ENCODE data around the gene CABP2.

The CABP2 gene

DNA sequence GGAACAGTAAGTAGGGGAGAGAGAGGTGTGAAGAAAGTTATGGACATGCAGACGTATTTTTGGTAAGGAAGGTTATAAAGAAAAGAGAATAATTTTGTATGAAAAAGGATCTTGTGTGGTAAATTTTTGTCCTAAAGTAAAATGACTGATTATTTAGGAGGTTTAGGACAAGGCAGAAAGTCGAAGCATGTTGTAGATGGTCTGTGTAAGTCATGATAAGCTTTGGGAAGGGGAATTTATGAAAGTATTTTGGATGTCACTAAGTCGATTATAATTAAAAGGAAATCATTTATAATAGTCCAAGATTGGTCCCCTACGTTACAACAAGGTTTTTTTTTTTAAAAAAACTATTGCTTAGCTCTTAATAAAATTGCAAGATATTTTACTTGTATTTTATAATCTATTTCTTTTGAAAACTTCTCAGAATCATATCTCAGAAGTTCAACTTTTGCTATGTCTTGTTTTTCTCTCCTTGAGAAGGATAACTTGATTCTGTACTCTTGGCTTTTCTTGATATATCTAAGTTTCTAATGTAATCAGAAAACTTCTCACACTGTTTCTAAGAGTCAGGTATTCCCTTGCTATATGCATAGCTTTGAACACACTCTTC is 10.9 kb upstream of the CABP2 start:
- TF ChIP-seq USF1 (IDR thresholded peaks at IDR 0.05) (0 out of 2 replicates have a peak, but pooled peaks have one; percentile 5), EP300 (IDR thresholded peaks at IDR 0.05; ENCODE audit: borderline replicate concordance) (no peak)

DNA sequence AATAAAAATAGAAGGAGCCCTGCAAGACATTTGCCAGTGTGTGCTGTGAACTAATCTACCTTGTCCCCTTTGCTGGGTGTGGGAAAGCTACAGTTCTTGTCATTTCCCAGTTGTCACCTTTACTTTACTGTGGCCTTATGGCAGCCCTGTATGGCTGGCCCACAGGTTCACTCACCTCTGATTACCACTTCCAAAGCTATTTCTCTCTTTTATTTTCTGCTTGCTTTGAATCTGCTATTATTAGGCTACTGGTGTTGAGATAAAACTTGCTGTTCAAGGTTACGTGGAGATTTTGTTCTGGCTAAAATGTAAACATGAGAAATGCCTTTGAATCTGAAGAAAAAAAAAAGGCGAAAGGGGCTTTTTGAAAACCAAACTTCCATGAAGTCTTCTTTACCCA is 9.6 kb upstream of the CABP2 start:
- no peak for TF ChIP-seq TCF12 (IDR thresholded peaks at IDR 0.05; ENCODE audit: low read depth)
- TF ChIP-seq CEBPB (IDR thresholded peaks at IDR 0.05) = no peak
- no peak for TF ChIP-seq USF1 (IDR thresholded peaks at IDR 0.05)
- no peak for TF ChIP-seq FOXM1 (IDR thresholded peaks at IDR 0.05; ENCODE audit: borderline replicate concordance, low read depth)
- TF ChIP-seq TAF1 (IDR thresholded peaks at IDR 0.05; ENCODE audit: low read depth) = no peak
- no peak for TF ChIP-seq REST (IDR thresholded peaks at IDR 0.05; ENCODE audit: low read depth)
- no peak for TF ChIP-seq EP300 (IDR thresholded peaks at IDR 0.05; ENCODE audit: borderline replicate concordance)
- TF ChIP-seq TEAD4 (IDR thresholded peaks at IDR 0.05) = no peak
- no peak for TF ChIP-seq CREB1 (IDR thresholded peaks at IDR 0.05; ENCODE audit: low read depth)
- TF ChIP-seq NFIC (IDR thresholded peaks at IDR 0.05) = no peak
- no peak for TF ChIP-seq EGR1 (IDR thresholded peaks at IDR 0.05)
- no peak for TF ChIP-seq YY1 (IDR thresholded peaks at IDR 0.05; ENCODE audit: low read depth)
- TF ChIP-seq RAD21 (IDR thresholded peaks at IDR 0.05; ENCODE audit: low read depth) = no peak
- TF ChIP-seq MAX (IDR thresholded peaks at IDR 0.05) = no peak

DNA sequence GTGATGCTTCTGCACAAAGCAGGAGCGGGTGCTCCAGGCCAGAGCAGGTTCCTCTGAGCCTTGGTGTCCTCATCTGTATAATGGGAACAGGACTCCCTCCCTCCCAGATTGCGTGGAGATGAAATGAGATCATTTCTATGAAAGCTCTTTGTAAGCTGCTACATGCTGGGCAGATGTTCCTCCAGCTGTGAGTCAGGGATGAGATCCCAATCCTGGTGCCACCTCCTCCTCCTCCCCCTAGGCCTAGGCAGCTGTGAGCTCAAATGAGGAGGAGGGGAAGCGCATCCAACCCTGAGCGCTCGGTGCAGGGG is 7.0 kb upstream of the CABP2 start:
- TF ChIP-seq EGR1 (IDR thresholded peaks at IDR 0.05) (no peak), MAX (IDR thresholded peaks at IDR 0.05) (no peak), ZBTB7A (IDR thresholded peaks at IDR 0.05; ENCODE audit: low read depth) (no peak), TAF1 (IDR thresholded peaks at IDR 0.05; ENCODE audit: low read depth) (no peak), CEBPB (IDR thresholded peaks at IDR 0.05) (no peak), NFIC (IDR thresholded peaks at IDR 0.05) (no peak), RAD21 (IDR thresholded peaks at IDR 0.05; ENCODE audit: low read depth) (no peak), YY1 (IDR thresholded peaks at IDR 0.05; ENCODE audit: low read depth) (no peak), USF1 (IDR thresholded peaks at IDR 0.05) (no peak), EP300 (IDR thresholded peaks at IDR 0.05; ENCODE audit: borderline replicate concordance) (no peak)

GRCh38 chr11:67528376-67528775 is 5.1 kb upstream of the CABP2 start:
- TF ChIP-seq RAD21 (IDR thresholded peaks at IDR 0.05; ENCODE audit: low read depth) (no peak), REST (IDR thresholded peaks at IDR 0.05; ENCODE audit: low read depth) (no peak), NFIC (IDR thresholded peaks at IDR 0.05) (no peak), ZBTB7A (IDR thresholded peaks at IDR 0.05; ENCODE audit: low read depth) (no peak), TCF12 (IDR thresholded peaks at IDR 0.05; ENCODE audit: low read depth) (no peak), YY1 (IDR thresholded peaks at IDR 0.05; ENCODE audit: low read depth) (no peak), EGR1 (IDR thresholded peaks at IDR 0.05) (no peak), CEBPB (IDR thresholded peaks at IDR 0.05) (no peak), MAX (IDR thresholded peaks at IDR 0.05) (no peak), FOXM1 (IDR thresholded peaks at IDR 0.05; ENCODE audit: borderline replicate concordance, low read depth) (no peak), EP300 (IDR thresholded peaks at IDR 0.05; ENCODE audit: borderline replicate concordance) (no peak), TAF1 (IDR thresholded peaks at IDR 0.05; ENCODE audit: low read depth) (no peak), CREB1 (IDR thresholded peaks at IDR 0.05; ENCODE audit: low read depth) (no peak), USF1 (IDR thresholded peaks at IDR 0.05) (no peak), TEAD4 (IDR thresholded peaks at IDR 0.05) (no peak)

- TF ChIP-seq REST (IDR thresholded peaks at IDR 0.05; ENCODE audit: low read depth) (no peak), EGR1 (IDR thresholded peaks at IDR 0.05) (no peak), EP300 (IDR thresholded peaks at IDR 0.05; ENCODE audit: borderline replicate concordance) (no peak), CREB1 (IDR thresholded peaks at IDR 0.05; ENCODE audit: low read depth) (no peak), TAF1 (IDR thresholded peaks at IDR 0.05; ENCODE audit: low read depth) (no peak), USF1 (IDR thresholded peaks at IDR 0.05) (no peak), CEBPB (IDR thresholded peaks at IDR 0.05) (no peak), FOXM1 (IDR thresholded peaks at IDR 0.05; ENCODE audit: borderline replicate concordance, low read depth) (no peak), TEAD4 (IDR thresholded peaks at IDR 0.05) (no peak), RAD21 (IDR thresholded peaks at IDR 0.05; ENCODE audit: low read depth) (no peak), YY1 (IDR thresholded peaks at IDR 0.05; ENCODE audit: low read depth) (no peak), ZBTB7A (IDR thresholded peaks at IDR 0.05; ENCODE audit: low read depth) (no peak), TCF12 (IDR thresholded peaks at IDR 0.05; ENCODE audit: low read depth) (no peak), MAX (IDR thresholded peaks at IDR 0.05) (no peak), NFIC (IDR thresholded peaks at IDR 0.05) (no peak)
These were observed 2.2 kb upstream of the CABP2 start for GRCh38 chr11:67525275-67525976.
